GM19328 (cell line): Measurements from ENCODE around the gene RPL22.
A peak's percentile ranks its signal among the peaks of the same experiment; 100 is the strongest.

Experiments
- ATAC-seq: cut with Tn5 transposase; IDR thresholded peaks from one replicate; pipeline ENCODE4 v1.9.1; 2021; ENCODE audit warnings: mild to moderate bottlenecking, moderate library complexity; ENCODE audit not compliant: unreplicated experiment

The RPL22 gene

GRCh38 chr1:6205849-6206519 lies 6.6 kb upstream of the RPL22 start, which contains the start of gene RNF207:
TSS of gene RNF207 (plus strand) at chr1:6206119. CDS start at chr1:6206536, 417 bp downstream.
- no peak for ATAC-seq

- ATAC-seq: no peak
Measured at GRCh38 chr1:6202256-6202655, 2.9 kb upstream of the RPL22 start.

- ATAC-seq: no peak
Measured at GRCh38 chr1:6200188-6200809, 904 bp upstream of the RPL22 start.

GRCh38 chr1:6198646-6199297 lies 623 bp downstream of the RPL22 start:
- ATAC-seq: peak; percentile 20

GRCh38 chr1:6197746-6198427 lies 1.5 kb downstream of the RPL22 start:
- no peak for ATAC-seq

- ATAC-seq: no peak
Measured at GRCh38 chr1:6191968-6192367, 7.4 kb downstream of the RPL22 start.

- ATAC-seq: no peak
Measured at GRCh38 chr1:6188466-6188865, 10.9 kb downstream of the RPL22 start.

GRCh38 chr1:6185635-6186382 lies 13.6 kb downstream of the RPL22 start:
- no peak for ATAC-seq

GRCh38 chr1:6185151-6185550 lies 14.2 kb downstream of the RPL22 start:
- ATAC-seq: no peak

- ATAC-seq: no peak
Measured at GRCh38 chr1:6184083-6184783, 15.2 kb downstream of the RPL22 start.

GRCh38 chr1:6183520-6183989 lies 15.8 kb downstream of the RPL22 start:
- ATAC-seq: no peak

GRCh38 chr1:6181347-6181770 lies 18.0 kb downstream of the RPL22 start:
- no peak for ATAC-seq

GRCh38 chr1:6180707-6181311 lies 18.6 kb downstream of the RPL22 start:
- no peak for ATAC-seq

- no peak for ATAC-seq
Measured at GRCh38 chr1:6180268-6180706, 19.1 kb downstream of the RPL22 start, which contains the start of gene CHD5. TSS of gene CHD5 (minus strand) at chr1:6180321. CDS start at chr1:6180023, 298 bp downstream.

- no peak for ATAC-seq
Measured at GRCh38 chr1:6179564-6180175, 19.7 kb downstream of the RPL22 start.

GRCh38 chr1:6178751-6179563 lies 20.4 kb downstream of the RPL22 start:
- ATAC-seq: no peak

GRCh38 chr1:6177681-6178380 lies 21.6 kb downstream of the RPL22 start:
- ATAC-seq: no peak

GRCh38 chr1:6176779-6177178 lies 22.6 kb downstream of the RPL22 start:
- ATAC-seq: no peak
